Common myeloid progenitor, CD34-positive (primary cell): Measurements from ENCODE around the gene UBE3C.
"Not testable (repeated sequence)": the region's sequence is repeated elsewhere in the genome, so short reads cannot be mapped to it uniquely, and the experiment has no call there.

Experiments used
- CTCF ChIA-PET: fragments of 350-600 bp; sonication (Branson Sonifier 250); formaldehyde crosslinking; loops from one replicate; lab custom pipeline; 2021; ENCODE audit warnings: antibody characterized with exemption; lab: Charles Lee
- POLR2A ChIA-PET: fragments of 350-600 bp; sonication (Branson Sonifier 250); formaldehyde crosslinking; loops from one replicate; lab custom pipeline; 2021; ENCODE audit warnings: antibody characterized with exemption; lab: Charles Lee
- DNase-seq, 3 donors: peaks; one replicate each; pipeline versions ENCODE4 v3.0.0 to v3.0.0-alpha.2; 2013
- H3K27ac ChIP-seq, 2 experiments: 1 replicate in 1 of 2; 2 replicates in 1 of 2; pipeline ENCODE4 v1.7.0; 2013; ENCODE audit warnings: inconsistent platforms in 2 of 2, low read length in 2 of 2, mild to moderate bottlenecking in 2 of 2, low read depth in 1 of 2, moderate library complexity in 1 of 2; ENCODE audit not compliant: severe bottlenecking in 2 of 2, insufficient read depth in 1 of 2, poor library complexity in 1 of 2
- H3K27me3 ChIP-seq, 5 experiments: replicated peaks in 2 of 5; 1 replicate in 3 of 5; 2 replicates in 2 of 5; pipeline versions ENCODE4 v1.6.1 to v1.7.0; 2013; ENCODE audit warnings: low read length in 4 of 5, mild to moderate bottlenecking in 2 of 5, moderate library complexity in 2 of 5, inconsistent platforms in 1 of 5; ENCODE audit not compliant: insufficient read depth in 5 of 5, control insufficient read depth in 4 of 5
- H3K36me3 ChIP-seq, 4 experiments: 1 replicate in 2 of 4; 2 replicates in 2 of 4; pipeline versions ENCODE4 v1.6.1 to v1.7.0; 2013; ENCODE audit warnings: low read length in 3 of 4, control low read depth in 1 of 4, mild to moderate bottlenecking in 1 of 4; ENCODE audit not compliant: control insufficient read depth in 4 of 4, insufficient read depth in 4 of 4
- H3K4me1 ChIP-seq, 4 experiments: 1 replicate in 3 of 4; 2 replicates in 1 of 4; pipeline versions ENCODE4 v1.6.1 to v1.7.1; 2013; ENCODE audit warnings: low read length in 3 of 4, mild to moderate bottlenecking in 3 of 4, control low read depth in 1 of 4, inconsistent platforms in 1 of 4, moderate library complexity in 1 of 4; ENCODE audit not compliant: control insufficient read depth in 4 of 4, insufficient read depth in 4 of 4; ENCODE audit errors: control extremely low read depth in 1 of 4
- H3K4me3 ChIP-seq, 7 experiments: 1 replicate in 4 of 7; 2 replicates in 3 of 7; pipeline versions ENCODE4 v1.5.1 to v1.7.0; 2013; ENCODE audit warnings: mild to moderate bottlenecking in 7 of 7, low read length in 6 of 7, moderate library complexity in 6 of 7, inconsistent platforms in 2 of 7, low read depth in 2 of 7, control low read depth in 1 of 7; ENCODE audit not compliant: insufficient read depth in 4 of 7, control insufficient read depth in 1 of 7; ENCODE audit errors: extremely low read depth in 1 of 7
- H3K9me3 ChIP-seq, 5 experiments: 1 replicate in 4 of 5; 2 replicates in 1 of 5; pipeline versions ENCODE4 v1.6.1 to v1.7.1; 2013; ENCODE audit warnings: low read length in 4 of 5, mild to moderate bottlenecking in 2 of 5, inconsistent platforms in 1 of 5, low read depth in 1 of 5, moderate library complexity in 1 of 5; ENCODE audit not compliant: control insufficient read depth in 4 of 5, insufficient read depth in 2 of 5; ENCODE audit errors: control extremely low read depth in 1 of 5
- WGBS: methylation state at CpG from one replicate; pipeline ENCODE4 v1.1.5; 2013; ENCODE audit not compliant: insufficient coverage; 5-methylcytosine and 5-hydroxymethylcytosine counted together

The UBE3C gene

GRCh38 chr7:157129200-157129599 lies 9.5 kb upstream of the UBE3C start:
- H3K4me1 ChIP-seq, result no peaks in the 10 kb centered on the region
- H3K27ac ChIP-seq, result no peak overlapping the region
- no peak overlapping the region for H3K4me3 ChIP-seq
- ChIA-PET POLR2A (no interaction called here), CTCF (no interaction called here)
- H3K9me3 ChIP-seq, result no peaks in the 10 kb centered on the region
- 89% methylated on average over 8 of the region's 10 CpGs for WGBS
- no peak for DNase-seq
- H3K36me3 ChIP-seq, result no peaks in the 10 kb centered on the region
- H3K27me3 ChIP-seq, result peaks cover 0 to 18% (median 6%) of the 10 kb centered on the region in 5 experiments

- H3K36me3 ChIP-seq, result no peaks in the 10 kb centered on the region
- WGBS, result 92% methylated on average over 15 of the region's 15 CpGs
- POLR2A ChIA-PET, result no interaction called here
- no peak overlapping the region for H3K27ac ChIP-seq
- H3K27me3 ChIP-seq, result peaks cover 0 to 18% (median 6%) of the 10 kb centered on the region in 5 experiments
- CTCF ChIA-PET, result no interaction called here
- H3K9me3 ChIP-seq, result no peaks in the 10 kb centered on the region
- H3K4me1 ChIP-seq, result no peaks in the 10 kb centered on the region
- H3K4me3 ChIP-seq, result no peak overlapping the region
- no peak for DNase-seq
Measured at GRCh38 chr7:157129907-157130460, 8.7 kb upstream of the UBE3C start.

- CTCF ChIA-PET, H3K27ac ChIP-seq, H3K9me3 ChIP-seq, H3K4me3 ChIP-seq, H3K36me3 ChIP-seq, POLR2A ChIA-PET, H3K4me1 ChIP-seq, DNase-seq: not testable (repeated sequence)
- peaks cover 0 to 15% (median 6%) of the 10 kb centered on the region in 5 experiments for H3K27me3 ChIP-seq
- no CpG with 5 or more reads among the region's 2 CpGs for WGBS
Measured at GRCh38 chr7:157130849-157131248, 7.9 kb upstream of the UBE3C start.

GRCh38 chr7:157132796-157133195 lies 5.9 kb upstream of the UBE3C start:
- CTCF ChIA-PET, result no interaction called here
- no peaks in the 10 kb centered on the region for H3K9me3 ChIP-seq
- peaks cover 0 to 15% (median 6%) of the 10 kb centered on the region in 5 experiments for H3K27me3 ChIP-seq
- WGBS, result 88% methylated on average over 5 of the region's 5 CpGs
- no peak for DNase-seq
- H3K27ac ChIP-seq, result no peak overlapping the region
- POLR2A ChIA-PET, result no interaction called here
- H3K36me3 ChIP-seq, result no peaks in the 10 kb centered on the region
- no peak overlapping the region for H3K4me3 ChIP-seq
- H3K4me1 ChIP-seq, result peaks cover 0 to 7% (median 5%) of the 10 kb centered on the region in 4 experiments

- Histone ChIP-seq H3K27me3 (peaks cover 0 to 15% (median 5%) of the 10 kb centered on the region in 5 experiments), H3K36me3 (no peaks in the 10 kb centered on the region), H3K4me1 (peaks cover 0 to 11% (median 6%) of the 10 kb centered on the region in 4 experiments), H3K27ac (no peak overlapping the region), H3K9me3 (no peaks in the 10 kb centered on the region), H3K4me3 (no peak overlapping the region)
- ChIA-PET CTCF (interaction anchor here (0.6 kb wide), 1 partner anchor 1334 kb away, joined by 3 read pairs; no protein-coding TSS in a partner anchor), POLR2A (no interaction called here)
- no peak for DNase-seq
- WGBS, result 92% methylated on average over 1 of the region's 2 CpGs
Measured at GRCh38 chr7:157133304-157133703, 5.4 kb upstream of the UBE3C start.

- Histone ChIP-seq H3K36me3 (peaks cover 0 to 7% (median 3%) of the 10 kb centered on the region in 4 experiments), H3K27ac (no peak overlapping the region), H3K9me3 (no peaks in the 10 kb centered on the region), H3K4me3 (peak overlapping the region in 1 of 7 experiments; percentile 29), H3K27me3 (peaks cover 0 to 5% (median 0%) of the 10 kb centered on the region in 5 experiments), H3K4me1 (peaks cover 16 to 34% (median 27%) of the 10 kb centered on the region in 4 experiments)
- POLR2A ChIA-PET, result no interaction called here
- DNase-seq, result peak; percentile 46 to 77 (median 76)
- no CpG with 5 or more reads among the region's 4 CpGs for WGBS
- CTCF ChIA-PET, result interaction anchor here (1.1 to 1.3 kb wide), 2 partner anchors 164 to 167 kb away, joined by 3 read pairs; no protein-coding TSS in a partner anchor
Measured at GRCh38 chr7:157136372-157136771, 2.4 kb upstream of the UBE3C start.

- DNase-seq, result no peak
- H3K9me3 ChIP-seq, result no peaks in the 10 kb centered on the region
- no CpG with 5 or more reads among the region's 5 CpGs for WGBS
- H3K36me3 ChIP-seq, result peaks cover 0 to 20% (median 10%) of the 10 kb centered on the region in 4 experiments
- ChIA-PET POLR2A (no interaction called here), CTCF (no interaction called here)
- H3K4me1 ChIP-seq, result peaks cover 16 to 41% (median 29%) of the 10 kb centered on the region in 4 experiments
- H3K27me3 ChIP-seq, result no peaks in the 10 kb centered on the region
- H3K4me3 ChIP-seq, result peak overlapping the region in 6 of 7 experiments; percentile 13 to 74 (median 62)
- H3K27ac ChIP-seq, result peak overlapping the region in 1 of 2 experiments; percentile 59
Measured at GRCh38 chr7:157138101-157138423, 664 bp upstream of the UBE3C start.
